ENCODE data around the gene PJVK. TPM values are rescaled to one million over a fixed set of nuclear protein-coding genes. Genes with fewer than 3 reads are reported as not detected.

Gene PJVK
- total and polyA plus RNA-seq, 9 of the 15 experiments (the other 6 are each of a cell fraction or from before 2014, with no cell fraction given): 0.11 to 1.5 (median 0.73) TPM

- TF ChIP-seq MXI1 (IDR thresholded peaks at IDR 0.05; ENCODE audit: low read depth, low read length): peak; percentile 27; the same call in 1 of the 2 replicates
- peak; percentile 60; the same call in 1 of the 2 replicates for TF ChIP-seq FOXJ2 (tag; IDR thresholded peaks at IDR 0.05)
- TF ChIP-seq ZNF311 (CRISPR knock-in tag; IDR thresholded peaks at IDR 0.05): no peak
- peak; percentile 7 for TF ChIP-seq CTCFL (IDR thresholded peaks at IDR 0.05; ENCODE audit: borderline replicate concordance, insufficient read depth, low read depth, low read length, poor library complexity, severe bottlenecking)
- TF ChIP-seq, protein P1, sequence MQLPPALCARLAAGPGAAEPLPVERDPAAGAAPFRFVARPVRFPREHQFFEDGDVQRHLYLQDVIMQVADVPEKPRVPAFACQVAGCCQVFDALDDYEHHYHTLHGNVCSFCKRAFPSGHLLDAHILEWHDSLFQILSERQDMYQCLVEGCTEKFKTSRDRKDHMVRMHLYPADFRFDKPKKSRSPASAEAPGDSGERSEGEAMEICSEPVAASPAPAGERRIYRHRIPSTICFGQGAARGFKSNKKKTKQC (CRISPR knock-in tag; IDR thresholded peaks at IDR 0.05): peak; percentile 83; the same call in 1 of the 2 replicates
- TF ChIP-seq ZNF444 (CRISPR knock-in tag; IDR thresholded peaks at IDR 0.05): no peak
- TF ChIP-seq MEF2D (tag; conservative IDR thresholded peaks at IDR 0.05; ENCODE audit: low read depth): no peak
- no peak for TF ChIP-seq FOXM1 (IDR thresholded peaks at IDR 0.05; ENCODE audit: low read depth)
- peak; percentile 87; the same call in 1 of the 2 replicates for TF ChIP-seq FOXM1 (CRISPR knock-in tag; IDR thresholded peaks at IDR 0.05; ENCODE audit: low read depth)
- TF ChIP-seq ZNF324 (CRISPR knock-in tag; IDR thresholded peaks at IDR 0.05): no peak
- TF ChIP-seq GATAD2B (IDR thresholded peaks at IDR 0.05; ENCODE audit: borderline replicate concordance): peak; percentile 85
- TF ChIP-seq, protein P2, sequence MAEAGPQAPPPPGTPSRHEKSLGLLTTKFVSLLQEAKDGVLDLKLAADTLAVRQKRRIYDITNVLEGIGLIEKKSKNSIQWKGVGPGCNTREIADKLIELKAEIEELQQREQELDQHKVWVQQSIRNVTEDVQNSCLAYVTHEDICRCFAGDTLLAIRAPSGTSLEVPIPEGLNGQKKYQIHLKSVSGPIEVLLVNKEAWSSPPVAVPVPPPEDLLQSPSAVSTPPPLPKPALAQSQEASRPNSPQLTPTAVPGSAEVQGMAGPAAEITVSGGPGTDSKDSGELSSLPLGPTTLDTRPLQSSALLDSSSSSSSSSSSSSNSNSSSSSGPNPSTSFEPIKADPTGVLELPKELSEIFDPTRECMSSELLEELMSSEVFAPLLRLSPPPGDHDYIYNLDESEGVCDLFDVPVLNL (CRISPR knock-in tag; IDR thresholded peaks at IDR 0.05; ENCODE audit: low read depth): peak; percentile 69; the same call in 1 of the 2 replicates
- peak; percentile 74 for TF ChIP-seq REST (IDR thresholded peaks at IDR 0.05; ENCODE audit: borderline replicate concordance)
- TF ChIP-seq REST (CRISPR knock-in tag; IDR thresholded peaks at IDR 0.05; ENCODE audit: low read depth): peak; percentile 79
- no peak for TF ChIP-seq SLC30A9 (CRISPR knock-in tag; IDR thresholded peaks at IDR 0.05)
- TF ChIP-seq SMARCB1 (IDR thresholded peaks at IDR 0.05; ENCODE audit: insufficient read length, low read depth): no peak
Observed at GRCh38 chr2:178450774-178451525, at the start of gene PJVK, which contains the start of gene PRKRA (continued).

All from K562 (cell line).